ENCODE measurements around the gene BCKDK.

The BCKDK gene

DNA sequence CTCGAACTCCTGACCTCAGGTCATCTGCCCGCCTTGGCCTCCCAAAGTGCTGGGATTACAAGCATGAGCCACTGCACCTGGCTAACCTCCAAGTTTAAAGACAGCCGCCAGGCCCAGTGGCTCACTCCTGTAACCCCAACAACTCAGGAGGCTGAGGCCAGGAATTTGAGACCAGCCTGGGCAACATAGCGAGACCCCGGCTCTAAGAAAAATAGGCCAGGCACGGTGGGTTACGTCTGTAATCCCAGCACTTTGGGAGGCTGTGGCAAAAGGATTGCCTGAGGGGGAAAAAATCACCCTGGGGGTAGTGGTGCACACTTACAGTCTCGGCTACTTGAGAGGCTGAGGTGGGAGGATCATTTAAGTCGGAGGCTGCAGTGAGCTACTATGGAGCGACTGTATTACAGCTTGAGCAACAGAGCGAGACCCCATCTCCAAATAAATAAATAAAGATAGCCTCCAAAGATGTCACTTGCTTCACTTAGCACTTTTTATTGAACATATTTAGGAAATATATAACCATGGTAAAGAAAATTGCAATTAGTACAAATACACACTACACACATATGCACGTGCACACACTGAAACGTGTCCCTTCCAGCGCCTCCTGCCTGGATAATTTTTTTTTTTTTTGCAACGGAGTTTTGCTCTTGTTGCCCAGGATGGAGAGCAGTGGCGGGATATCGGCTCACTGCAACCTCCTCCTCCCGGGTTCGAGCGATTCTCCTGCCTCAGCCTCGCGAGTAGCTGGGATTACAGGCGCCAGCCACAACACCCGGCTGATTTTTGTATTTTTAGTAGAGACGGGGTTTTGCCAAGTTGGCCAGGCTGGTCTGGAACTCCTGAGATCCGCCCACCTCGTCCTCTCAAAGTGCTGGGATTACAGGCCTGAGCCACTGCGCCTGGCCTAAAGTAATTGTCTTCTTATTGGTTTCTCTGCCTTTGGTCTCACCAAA is 1.4 kb upstream of the BCKDK start:
- peak overlapping the region; percentile 93 for H3K27ac ChIP-seq
- H3K9me3 ChIP-seq = no peaks in the 10 kb centered on the region
- H3K27me3 ChIP-seq = no peaks in the 10 kb centered on the region
- H3K4me1 ChIP-seq (ENCODE audit: control insufficient read depth in 1 of 2, insufficient read depth in 1 of 2, low read depth in 1 of 2, low read length in 1 of 2) = peaks cover 15 to 25% of the 10 kb centered on the region in 2 experiments
- no peak overlapping the region for H3K4me3 ChIP-seq (ENCODE audit: low read depth in 1 of 2, low read length in 1 of 2)
- TF ChIP-seq, protein P1, sequence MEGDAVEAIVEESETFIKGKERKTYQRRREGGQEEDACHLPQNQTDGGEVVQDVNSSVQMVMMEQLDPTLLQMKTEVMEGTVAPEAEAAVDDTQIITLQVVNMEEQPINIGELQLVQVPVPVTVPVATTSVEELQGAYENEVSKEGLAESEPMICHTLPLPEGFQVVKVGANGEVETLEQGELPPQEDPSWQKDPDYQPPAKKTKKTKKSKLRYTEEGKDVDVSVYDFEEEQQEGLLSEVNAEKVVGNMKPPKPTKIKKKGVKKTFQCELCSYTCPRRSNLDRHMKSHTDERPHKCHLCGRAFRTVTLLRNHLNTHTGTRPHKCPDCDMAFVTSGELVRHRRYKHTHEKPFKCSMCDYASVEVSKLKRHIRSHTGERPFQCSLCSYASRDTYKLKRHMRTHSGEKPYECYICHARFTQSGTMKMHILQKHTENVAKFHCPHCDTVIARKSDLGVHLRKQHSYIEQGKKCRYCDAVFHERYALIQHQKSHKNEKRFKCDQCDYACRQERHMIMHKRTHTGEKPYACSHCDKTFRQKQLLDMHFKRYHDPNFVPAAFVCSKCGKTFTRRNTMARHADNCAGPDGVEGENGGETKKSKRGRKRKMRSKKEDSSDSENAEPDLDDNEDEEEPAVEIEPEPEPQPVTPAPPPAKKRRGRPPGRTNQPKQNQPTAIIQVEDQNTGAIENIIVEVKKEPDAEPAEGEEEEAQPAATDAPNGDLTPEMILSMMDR (IDR thresholded peaks at IDR 0.05) = no peak
- H3K36me3 ChIP-seq = peaks cover 28% of the 10 kb centered on the region

DNA sequence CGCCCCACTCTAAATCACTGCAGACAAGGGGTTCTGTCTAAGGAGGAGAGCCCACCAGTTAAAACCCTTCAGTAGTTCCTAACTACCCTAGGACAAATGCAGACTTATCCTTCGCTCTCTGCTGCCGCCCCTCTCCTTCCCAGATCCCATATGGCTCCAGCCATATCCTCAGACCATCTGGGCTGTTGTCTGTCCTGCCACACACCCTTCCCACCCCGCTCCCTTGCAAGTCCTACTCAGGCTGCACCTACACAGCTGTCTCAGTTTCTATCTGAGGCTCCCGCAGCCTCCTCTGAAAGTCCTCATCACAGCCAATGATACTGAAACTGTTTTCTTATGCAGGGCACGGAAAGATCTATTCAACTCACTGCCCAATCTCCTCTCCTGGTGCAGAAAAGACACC is 720 bp upstream of the BCKDK start:
- peak overlapping the region in 1 of 2 experiments; percentile 88 for H3K4me3 ChIP-seq (ENCODE audit: low read depth in 1 of 2, low read length in 1 of 2)
- H3K27ac ChIP-seq = peak overlapping the region; percentile 93
- no peaks in the 10 kb centered on the region for H3K27me3 ChIP-seq
- H3K9me3 ChIP-seq = no peaks in the 10 kb centered on the region
- peaks cover 35% of the 10 kb centered on the region for H3K36me3 ChIP-seq
- TF ChIP-seq, protein P1 (IDR thresholded peaks at IDR 0.05) = no peak
- peaks cover 19 to 30% of the 10 kb centered on the region in 2 experiments for H3K4me1 ChIP-seq (ENCODE audit: control insufficient read depth in 1 of 2, insufficient read depth in 1 of 2, low read depth in 1 of 2, low read length in 1 of 2)

DNA sequence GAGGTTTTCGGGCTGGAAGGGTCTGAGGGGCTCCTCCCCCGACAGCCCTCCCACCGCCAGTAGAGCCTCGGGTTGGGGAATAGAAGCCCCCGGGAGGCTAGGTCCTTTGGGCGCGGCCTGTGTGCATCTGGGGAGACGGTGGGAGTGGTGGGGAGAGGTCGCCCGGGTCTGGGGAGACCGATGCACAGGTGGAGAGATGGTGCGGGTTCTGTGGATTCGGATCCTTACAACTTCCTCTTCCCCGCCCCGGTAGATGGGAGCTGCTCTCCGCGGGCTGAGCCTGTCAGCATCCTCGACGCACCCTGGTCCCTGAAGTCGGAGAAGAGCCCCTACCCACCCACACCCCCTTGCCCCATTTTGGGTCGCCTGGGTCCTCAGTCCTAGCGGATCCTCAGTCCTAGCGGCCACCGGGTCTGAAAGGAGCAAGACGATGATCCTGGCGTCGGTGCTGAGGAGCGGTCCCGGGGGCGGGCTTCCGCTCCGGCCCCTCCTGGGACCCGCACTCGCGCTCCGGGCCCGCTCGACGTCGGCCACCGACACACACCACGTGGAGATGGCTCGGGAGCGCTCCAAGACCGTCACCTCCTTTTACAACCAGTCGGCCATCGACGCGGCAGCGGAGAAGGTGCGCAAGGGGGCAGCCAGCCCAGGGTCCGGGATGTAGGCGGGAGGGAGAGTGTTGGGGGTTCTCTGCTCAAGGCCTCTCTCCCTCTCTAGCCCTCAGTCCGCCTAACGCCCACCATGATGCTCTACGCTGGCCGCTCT is 790 bp downstream of the BCKDK start:
- TF ChIP-seq, protein P1 (IDR thresholded peaks at IDR 0.05) = no peak
- Histone ChIP-seq H3K4me3 (ENCODE audit: low read depth in 1 of 2, low read length in 1 of 2) (peak overlapping the region; percentile 88 to 98), H3K36me3 (peaks cover 37% of the 10 kb centered on the region), H3K27ac (peak overlapping the region; percentile 93), H3K4me1 (ENCODE audit: control insufficient read depth in 1 of 2, insufficient read depth in 1 of 2, low read depth in 1 of 2, low read length in 1 of 2) (peaks cover 34 to 45% of the 10 kb centered on the region in 2 experiments), H3K9me3 (no peaks in the 10 kb centered on the region), H3K27me3 (no peaks in the 10 kb centered on the region)

DNA sequence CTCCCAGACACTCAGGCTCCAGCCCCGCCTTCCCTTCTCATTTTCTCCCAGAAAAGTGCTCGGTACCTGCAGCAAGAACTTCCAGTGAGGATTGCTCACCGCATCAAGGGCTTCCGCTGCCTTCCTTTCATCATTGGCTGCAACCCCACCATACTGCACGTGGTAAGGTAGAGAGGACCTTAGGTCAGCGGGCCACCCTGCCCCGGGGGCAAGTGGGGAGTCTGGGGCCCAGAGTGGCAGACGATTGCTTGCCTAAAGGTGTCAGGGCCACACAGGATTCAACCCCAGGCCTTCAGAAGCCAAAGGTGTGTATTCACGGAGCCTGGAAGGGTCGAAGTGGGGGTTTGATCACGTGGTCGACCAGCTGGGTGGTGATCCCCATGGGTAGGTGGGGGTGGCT is 1.4 kb downstream of the BCKDK start:
- Histone ChIP-seq H3K4me1 (ENCODE audit: control insufficient read depth in 1 of 2, insufficient read depth in 1 of 2, low read depth in 1 of 2, low read length in 1 of 2) (peaks cover 40 to 52% of the 10 kb centered on the region in 2 experiments), H3K4me3 (ENCODE audit: low read depth in 1 of 2, low read length in 1 of 2) (no peak overlapping the region), H3K27ac (peak overlapping the region; percentile 93), H3K9me3 (no peaks in the 10 kb centered on the region), H3K36me3 (peaks cover 37% of the 10 kb centered on the region), H3K27me3 (no peaks in the 10 kb centered on the region)
- TF ChIP-seq, protein P1 (IDR thresholded peaks at IDR 0.05) = no peak

DNA sequence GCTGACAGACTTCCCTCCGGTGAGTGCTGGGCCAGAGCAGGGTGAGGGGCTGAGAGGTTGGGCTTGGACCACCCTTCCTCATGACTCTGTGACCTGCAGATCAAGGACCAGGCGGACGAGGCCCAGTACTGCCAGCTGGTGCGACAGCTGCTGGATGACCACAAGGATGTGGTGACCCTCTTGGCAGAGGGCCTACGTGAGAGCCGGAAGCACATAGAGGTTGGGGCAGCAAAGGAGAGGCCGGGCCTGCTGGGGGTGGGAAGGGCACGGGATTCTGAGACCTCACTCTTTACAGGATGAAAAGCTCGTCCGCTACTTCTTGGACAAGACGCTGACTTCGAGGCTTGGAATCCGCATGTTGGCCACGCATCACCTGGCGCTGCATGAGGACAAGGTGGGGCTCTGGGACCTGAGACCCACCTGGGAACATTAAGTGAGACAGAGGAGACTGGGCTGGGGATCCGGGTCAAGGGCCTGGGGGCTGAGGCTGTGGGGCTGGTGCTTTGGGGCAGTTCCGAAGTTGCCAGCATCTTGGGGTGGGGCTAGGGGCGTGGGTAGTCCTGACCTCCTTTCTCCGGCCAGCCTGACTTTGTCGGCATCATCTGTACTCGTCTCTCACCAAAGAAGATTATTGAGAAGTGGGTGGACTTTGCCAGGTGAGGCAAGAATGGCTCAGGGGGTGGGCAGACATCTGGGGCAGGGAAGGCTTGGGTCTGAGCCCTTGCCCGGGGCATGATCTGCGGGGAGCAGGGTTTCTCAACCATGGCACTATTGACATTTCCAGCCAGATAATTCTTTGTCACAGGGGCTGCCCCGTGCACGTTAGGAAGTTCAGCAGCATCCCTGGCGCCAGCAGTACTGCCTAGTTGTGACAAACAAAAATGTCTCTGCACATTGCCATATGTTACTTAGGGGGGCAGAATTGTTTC is 2.2 kb downstream of the BCKDK start:
- H3K27ac ChIP-seq = peak overlapping the region; percentile 93
- TF ChIP-seq, protein P1 (IDR thresholded peaks at IDR 0.05) = no peak
- H3K36me3 ChIP-seq = peaks cover 37% of the 10 kb centered on the region
- H3K27me3 ChIP-seq = no peaks in the 10 kb centered on the region
- peaks cover 42 to 52% of the 10 kb centered on the region in 2 experiments for H3K4me1 ChIP-seq (ENCODE audit: control insufficient read depth in 1 of 2, insufficient read depth in 1 of 2, low read depth in 1 of 2, low read length in 1 of 2)
- no peak overlapping the region for H3K4me3 ChIP-seq (ENCODE audit: low read depth in 1 of 2, low read length in 1 of 2)
- H3K9me3 ChIP-seq = no peaks in the 10 kb centered on the region

All from neutrophil (primary cell).